DMS79 (cell line): ENCODE data around the gene CRYAB.

ENCODE experiments used
- DNase-seq: peaks from one replicate; lab custom pipeline; 2025; lab: John Stamatoyannopoulos, UW

CRYAB gene, protein sequence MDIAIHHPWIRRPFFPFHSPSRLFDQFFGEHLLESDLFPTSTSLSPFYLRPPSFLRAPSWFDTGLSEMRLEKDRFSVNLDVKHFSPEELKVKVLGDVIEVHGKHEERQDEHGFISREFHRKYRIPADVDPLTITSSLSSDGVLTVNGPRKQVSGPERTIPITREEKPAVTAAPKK

DNA sequence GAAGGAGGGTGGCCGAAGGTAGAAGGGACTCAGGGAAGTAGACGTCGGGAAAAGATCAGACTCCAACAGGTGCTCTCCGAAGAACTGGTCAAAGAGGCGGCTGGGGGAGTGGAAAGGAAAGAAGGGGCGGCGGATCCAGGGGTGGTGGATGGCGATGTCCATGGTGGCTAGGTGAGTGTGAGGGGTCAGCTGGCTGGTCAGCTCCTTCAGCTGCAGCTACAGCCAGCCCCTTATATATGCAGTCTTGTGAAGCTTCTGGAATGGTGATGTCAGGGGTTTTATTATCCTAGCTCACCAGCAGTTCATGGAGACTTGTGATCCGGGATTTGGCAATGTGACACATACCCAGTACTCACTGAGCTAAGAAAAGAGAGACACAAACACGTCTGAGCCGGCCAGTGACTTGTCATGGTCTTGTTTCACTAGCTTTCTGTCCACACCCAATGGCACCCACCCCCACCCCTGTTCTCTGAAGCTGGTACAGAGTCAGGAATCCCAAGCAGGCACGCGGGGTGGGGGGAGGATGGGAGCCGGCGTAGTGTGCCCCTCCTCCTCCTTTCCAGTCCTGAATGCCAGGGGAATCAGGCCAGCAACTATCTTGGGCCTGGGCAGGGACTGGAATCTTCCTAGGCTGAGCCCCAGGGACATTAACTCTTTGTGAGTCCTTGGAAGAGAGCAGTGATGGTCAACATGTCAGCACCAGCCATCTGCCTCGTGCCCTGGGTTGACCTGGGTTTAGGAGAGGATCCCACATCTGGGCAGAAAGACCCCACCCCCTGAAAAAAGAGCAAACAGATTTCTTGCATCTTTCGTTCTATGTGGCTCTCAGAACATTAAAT, at the start of gene CRYAB:
Gene CRYAB, minus strand, starts transcription at position 208 of the 839 bp plus-strand sequence. Its CDS starts 46 bp downstream, at position 162.
- no peak for DNase-seq

DNA sequence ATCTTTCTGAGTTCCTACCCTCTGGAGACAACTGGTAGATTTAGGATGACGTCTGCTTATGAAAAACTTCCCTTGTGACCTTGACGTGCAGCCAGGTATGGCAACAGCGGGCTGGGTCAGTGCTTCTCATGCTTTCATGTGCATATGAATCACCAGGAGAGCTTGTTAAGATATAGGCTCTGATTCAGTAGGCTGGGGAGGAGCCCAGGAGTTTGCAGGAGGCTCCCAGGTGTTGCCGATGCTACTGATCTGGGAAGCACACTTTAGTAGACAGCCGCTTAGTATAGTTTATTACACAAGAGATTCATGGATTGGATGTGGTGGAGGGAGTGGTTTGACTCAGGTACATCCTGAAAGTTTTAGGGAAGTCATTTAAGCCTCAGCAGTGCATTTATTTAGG, 49.3 kb upstream of the CRYAB start:
- no peak for DNase-seq

DNA sequence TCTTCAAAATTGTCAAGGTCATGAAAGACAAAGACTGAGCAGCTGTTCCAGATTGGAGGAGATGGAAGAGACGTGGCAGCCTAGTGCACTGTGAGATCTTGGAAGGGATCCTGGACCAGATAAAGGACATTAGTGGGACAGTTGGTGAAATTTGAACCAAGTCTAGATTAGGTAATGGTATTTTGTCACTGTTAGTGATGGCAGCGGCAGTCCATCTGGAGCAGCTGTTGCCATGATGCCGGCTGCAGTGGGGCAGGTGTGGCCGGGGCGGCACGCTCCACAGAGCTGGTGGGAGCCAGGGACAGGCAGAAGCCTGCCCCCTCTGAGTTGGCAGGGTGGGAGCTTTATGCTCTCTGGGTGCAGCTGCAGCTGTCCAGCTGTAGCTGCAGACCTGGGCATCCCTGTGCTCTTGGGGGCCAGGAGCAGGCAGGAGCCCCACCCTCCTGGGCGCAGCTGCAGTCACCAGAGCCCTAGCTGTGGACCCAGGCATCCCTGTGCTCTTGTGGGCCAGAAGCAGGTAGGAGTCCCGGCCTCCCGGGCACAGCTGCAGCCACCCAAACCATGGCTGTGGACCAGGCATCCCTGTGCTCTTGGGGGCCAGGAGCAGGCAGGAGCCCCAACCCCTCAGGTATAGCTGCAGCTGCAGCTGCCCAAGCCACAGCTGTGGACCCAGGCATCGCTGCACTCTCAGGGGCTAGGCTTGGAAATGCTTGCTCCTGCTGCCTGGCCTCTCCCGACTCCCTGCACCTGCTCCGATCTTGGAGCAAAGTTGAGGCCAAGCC, 46.3 kb upstream of the CRYAB start:
- DNase-seq = no peak

DNA sequence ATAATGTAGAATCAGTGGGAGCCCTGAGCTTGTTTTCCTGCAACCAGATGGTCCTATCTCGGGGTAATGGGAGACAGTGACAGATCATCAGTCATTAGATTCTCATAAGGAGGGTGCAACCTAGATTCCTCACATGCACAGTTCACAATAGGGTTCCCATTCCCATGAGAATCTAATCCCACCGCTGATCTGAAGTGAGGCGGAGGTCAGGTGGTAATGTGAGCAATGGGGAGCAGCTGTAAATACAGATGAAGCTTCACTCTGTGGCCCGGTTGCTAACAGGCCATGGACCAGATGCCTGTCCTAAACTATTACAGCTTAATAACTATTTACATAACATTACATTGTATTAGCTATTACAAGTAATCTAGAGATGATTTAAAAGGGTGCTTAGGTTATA, 42.6 kb upstream of the CRYAB start:
- no peak for DNase-seq

DNA sequence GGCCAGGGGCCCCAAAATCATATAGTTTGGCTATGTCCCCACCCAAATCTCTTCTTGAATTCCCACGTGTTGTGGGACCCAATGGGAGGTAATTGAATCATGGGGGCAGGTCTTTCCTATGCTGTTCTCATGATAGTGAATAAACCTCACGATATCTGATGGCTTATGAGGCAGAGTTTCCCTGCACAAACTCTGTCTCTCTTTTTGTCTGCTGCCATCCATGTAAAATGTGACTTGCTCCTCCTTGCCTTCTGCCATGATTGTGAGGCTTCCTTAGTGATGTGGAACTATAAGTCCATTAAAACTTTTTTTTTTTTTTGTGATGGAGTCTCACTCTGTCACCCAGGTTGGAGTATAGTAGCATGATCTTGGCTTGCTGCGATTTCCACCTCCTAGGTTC, 40.0 kb upstream of the CRYAB start:
- DNase-seq = no peak

DNA sequence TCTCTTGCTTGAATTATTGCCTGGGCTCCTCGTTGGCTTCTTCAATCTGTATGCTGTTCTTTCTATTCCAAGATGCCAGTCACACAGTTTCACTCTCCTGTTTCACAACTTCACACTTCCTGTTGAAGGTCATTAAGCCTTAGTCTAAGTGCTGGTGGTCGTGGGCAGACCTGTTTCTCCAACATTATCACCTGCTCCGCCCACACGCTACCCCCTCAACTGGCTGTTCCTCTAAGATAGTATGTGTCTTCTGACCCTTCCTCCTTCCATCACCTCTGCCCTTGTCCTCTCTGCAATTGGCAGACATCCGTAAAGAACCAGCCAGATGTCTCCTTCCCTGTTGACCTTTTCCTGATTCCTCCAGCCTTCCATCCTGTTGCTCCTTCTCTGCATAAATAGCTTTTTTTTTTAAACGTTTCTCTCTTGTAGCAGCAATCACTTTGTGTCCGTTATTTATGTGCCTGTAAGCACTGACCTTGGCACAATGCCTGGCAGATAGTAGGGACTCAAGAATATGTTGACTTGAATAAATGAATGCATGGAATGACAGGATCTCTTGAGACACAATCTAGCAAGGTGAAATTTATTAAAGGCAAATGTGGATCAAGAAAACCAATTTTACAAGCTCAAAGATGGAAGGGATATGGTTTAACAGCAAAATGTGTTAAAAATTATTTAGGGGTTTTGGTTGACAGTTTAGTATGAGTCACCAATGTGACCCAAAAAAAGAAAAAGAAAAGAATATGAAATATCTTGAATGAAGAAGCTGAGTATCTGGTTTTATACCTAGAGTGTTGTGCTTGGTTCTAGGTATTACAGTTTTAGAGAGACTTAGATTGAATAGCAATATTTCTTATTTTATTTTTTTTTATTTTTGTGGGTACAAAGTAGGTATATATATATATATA, 38.2 kb upstream of the CRYAB start:
- no peak for DNase-seq

DNA sequence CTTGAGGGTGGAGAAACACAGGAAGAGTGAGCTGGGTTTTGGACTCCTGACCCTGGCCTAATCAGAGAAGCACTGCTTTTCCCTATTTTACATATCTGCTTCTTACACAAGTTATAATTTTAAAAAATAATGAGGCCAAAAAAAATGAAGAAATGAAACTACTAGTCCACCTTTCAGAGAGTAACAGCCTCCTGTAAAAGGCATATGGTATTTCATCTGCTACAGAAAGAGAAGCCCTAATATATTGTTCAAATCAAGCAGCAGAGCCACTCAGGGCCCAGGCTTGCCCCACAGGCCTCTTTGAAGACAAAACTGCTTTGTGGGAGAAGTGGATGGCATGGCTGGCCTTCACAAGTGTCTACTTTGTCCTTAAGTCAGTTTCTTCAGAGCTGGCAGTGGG, 35.6 kb upstream of the CRYAB start:
- no peak for DNase-seq

DNA sequence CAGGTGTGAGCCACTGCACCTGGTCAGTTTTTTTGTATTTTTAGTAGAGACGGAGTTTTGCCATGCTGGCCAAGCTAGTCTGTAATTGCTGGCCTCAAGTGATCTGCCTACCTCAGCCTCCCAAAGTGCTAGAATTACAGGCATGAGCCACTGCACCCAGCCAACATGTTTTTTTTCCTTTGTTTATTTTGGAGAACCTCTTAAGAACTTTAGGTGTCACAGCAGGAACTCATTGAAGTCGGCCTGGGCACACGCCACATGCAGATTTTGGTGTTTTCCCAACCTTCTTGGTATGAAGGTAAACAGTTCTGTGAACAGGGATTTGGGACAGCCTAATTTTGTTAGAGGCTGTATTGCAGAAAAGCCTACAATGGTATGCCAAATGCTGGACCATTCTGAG, 34.9 kb upstream of the CRYAB start:
- no peak for DNase-seq

DNA sequence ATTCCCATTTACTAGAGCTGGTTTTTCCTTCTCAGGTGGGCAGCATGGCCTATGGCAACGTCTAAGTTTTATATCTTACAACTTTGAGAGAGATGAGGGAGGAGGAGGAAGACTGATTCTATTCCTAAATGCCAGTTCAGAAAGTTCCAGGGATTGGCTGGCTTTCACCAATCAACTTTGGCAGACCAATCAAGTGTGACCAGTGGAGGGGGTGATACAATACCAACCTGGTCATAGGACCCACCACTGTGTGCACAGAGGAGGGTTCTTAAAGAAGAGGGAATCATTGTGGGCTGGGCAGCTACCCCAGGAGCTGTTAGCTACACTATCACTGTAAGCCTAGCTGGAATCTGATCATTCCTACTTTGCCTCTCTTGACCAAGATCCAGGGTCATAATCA, 33.6 kb upstream of the CRYAB start:
- no peak for DNase-seq

DNA sequence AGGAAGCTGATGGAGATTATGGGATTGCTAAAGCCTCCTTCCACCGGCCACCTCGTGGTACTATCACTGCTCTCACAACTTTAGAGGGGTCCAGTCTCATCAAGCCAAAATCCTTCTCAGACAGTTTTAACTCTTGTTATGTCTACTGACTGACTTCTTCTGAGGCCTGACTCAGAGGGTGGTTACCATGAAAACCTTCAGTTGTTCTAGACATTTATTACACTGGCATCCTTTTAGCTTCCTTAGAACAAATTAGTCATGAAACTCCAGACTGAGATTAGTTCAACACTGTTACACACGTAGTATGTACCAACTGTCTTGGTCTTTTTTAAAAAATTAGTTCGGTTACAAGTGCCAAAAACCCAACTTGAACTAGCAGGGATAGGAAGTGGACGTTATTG, 33.1 kb upstream of the CRYAB start:
- no peak for DNase-seq

DNA sequence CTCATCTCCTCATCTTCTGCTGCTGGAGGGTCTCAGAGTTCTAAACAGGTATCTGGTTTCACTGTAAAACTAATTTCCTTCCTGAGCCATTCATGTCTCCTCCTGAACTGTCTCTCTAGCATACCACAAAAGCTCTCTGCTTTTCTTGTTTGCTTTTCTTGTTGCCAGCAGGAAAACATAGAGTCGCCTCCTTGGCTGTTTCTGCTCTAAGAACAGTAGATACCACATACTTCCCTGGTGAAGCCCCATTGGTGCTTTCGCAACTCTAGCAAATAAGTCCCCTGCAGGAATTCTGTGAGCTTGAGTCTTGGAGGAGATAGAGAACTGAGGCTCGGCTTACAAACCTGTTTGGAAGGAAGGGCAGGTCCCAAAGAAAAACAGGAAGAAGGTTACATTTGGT, 32.6 kb upstream of the CRYAB start:
- no peak for DNase-seq

DNA sequence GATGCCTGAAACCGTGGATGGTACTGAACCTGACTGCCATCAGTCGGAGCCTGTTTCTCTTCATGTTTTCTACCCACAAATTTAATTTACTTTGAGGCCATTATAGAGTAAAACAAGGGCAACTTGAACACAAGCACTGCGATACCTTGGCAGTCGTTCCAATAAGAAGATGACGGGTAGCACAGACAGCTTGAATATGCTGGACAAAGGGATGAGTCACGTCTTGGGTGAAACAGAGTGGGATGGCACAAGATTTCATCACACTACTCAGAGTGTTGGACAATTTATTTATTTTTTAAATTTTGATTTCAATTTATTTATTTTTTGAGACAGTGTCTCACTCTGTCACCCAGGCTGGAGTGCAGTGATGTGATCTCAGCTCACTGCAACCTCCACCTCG, 31.3 kb upstream of the CRYAB start:
- DNase-seq = no peak

DNA sequence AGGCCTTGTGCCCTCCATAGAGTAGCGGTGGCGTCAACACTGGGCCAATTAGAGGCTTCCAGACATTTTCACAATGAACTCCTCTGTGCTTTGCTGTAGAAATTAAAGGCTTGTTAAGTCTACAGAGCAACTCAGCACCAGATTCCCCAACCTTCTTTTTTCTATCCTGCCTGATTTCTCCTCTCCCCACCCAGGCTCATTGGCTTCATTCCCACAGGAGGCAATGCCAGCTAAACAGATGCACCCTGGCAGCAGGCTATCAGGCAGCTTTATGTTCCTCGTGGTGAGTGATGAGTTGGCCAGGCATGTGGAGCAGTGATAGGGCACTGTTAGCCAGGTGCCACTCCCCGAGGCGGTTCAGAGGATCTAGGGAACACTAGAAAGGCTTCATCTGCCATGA, 30.4 kb upstream of the CRYAB start:
- no peak for DNase-seq

DNA sequence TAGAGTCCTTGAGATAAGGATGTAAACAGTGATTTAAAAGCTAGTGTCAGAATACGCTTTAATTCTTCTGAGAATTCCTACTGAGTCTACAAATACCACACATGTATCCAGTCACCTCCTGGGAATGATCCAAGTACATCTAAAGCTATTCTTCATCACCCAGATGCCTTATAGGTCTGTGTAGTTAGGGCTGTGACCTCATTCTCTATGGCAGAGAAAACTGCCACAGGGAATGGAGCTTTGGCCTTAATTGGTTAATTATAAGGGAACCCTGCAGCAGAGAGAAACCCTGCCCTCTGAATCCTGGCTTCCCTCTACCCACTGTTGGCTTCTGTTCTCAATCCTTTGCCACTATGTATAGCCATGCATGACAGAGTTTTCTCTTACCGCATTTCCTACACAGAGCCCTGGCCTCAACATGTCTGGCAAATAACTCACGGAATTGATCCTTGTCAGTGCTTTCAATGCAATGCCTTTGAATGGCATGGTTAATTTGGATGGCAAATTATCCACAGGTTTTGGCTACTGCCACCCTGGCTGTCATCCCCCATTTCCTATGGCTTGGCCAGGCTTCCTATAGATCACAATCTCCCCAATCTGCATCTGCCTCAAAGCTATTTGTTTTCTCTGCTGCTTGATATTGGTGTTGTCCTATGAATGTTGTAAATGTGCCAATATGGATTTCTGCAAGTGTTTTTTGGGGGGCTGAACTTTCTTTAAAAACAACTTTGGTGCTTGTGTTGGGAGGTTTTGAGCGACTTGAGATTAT, 28.4 kb upstream of the CRYAB start:
- no peak for DNase-seq

DNA sequence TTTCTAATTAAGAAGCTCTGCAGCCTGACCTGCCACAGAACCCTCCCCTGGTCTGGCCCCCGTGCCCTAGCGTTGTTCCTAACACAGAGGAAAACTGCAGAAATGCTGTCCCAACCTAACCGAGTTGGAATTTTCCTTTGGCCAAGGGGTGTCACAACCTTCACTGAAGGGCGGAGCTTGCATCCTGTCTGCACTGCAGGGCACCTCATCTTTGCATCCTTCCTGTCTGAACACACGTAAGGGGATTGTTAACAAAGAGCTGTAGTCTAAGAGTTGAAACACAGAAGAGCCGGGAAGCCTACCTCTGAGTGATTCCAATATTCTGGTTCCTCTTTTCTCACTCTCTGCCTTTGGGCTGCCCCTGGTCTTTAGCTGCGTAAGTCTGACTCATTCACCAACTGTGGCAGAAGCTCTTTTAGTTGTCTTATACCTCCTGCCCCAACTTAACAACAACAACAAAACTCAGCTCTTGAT, 27.2 kb upstream of the CRYAB start:
- DNase-seq = no peak

DNA sequence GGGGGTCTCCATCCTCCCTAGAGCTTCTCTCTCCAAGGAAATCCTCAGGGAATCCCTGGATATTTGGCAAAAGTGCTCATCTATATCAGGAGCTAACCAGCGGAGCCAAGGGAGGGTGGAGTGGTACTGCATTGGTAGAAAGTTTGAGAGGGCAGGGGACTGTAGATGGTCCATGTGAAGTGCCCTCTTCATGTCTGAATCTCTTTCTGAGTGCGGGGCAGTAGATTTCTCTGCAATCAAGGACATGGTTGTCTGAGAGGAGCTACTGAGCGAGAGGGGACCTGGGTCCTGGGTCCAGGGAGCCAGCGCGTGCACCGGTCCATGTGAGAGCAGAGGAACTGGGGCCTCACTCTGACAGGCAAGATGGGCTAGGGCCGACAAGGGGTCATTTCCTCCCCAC, 26.3 kb upstream of the CRYAB start:
- DNase-seq = no peak

DNA sequence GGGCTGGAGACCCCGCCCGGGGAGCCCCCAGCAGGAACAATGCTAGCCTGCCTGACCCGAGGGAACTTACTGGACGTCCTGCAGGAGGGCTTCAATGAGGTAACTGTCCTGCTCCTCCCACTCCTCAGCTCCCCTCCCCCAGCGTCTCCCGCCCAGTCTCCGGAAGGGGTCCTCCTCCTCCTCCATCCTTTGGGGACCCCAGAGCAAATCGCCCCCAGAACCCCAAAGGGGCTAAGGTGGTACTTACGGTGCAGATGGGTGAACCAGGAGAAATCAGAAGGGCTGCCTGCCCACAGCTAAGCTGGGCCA, 25.8 kb upstream of the CRYAB start:
- DNase-seq = no peak

DNA sequence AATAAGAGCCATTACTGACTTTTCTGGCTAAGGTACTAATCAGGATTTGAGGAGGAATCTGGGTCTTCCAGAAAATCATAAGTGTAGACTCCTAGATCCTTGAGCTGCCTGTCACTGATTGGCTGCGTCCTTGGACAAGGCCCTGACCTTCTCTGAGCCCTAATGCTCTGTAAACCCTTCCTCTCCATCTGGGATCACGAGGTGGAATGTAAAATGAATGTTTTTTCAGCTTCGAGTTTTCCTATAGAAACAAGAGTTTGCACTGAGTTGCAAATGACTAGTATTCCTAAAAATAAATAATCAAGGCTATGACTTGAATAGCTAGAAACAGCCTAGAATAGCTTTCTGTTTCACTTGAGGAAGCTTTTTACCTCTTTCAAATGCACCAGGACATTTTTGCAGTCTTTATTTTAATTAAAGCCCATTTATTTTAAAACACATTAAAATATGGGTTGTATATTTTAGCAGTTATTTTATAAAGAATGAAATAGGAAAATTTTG, 24.5 kb upstream of the CRYAB start:
- no peak for DNase-seq

DNA sequence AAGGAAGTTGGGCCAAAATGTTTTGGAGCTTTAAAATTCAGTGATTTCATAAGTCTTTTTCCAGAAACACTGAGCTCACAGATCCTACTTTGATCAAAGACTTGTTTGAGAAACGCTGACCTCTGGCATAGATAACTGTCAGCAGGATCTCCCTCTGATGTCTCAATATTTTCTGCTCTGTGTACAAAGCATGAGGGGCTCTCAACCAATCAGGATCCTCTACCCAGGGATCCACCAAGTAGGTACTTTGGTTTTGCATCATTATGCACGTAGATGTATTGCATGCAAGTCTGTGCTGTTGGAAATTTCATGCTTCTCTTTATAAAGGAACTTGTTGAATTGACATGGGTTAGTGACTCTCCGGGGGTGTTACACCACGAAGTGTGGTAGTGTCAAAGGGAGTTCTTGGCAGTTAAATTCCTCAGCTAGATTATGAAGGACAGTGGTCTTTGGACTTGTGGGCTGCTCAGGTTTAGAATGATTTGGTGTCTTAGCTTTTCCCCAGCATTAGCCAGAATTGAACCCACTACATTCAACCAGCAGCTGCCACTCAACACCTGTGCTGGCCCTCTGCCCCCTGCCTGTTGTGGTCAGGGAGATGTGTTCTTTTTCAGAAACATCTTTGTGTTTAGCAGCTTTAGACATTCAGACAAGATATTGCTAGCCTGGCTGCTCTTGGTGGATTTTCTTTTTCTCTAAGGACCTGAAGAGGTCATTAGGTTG, 23.9 kb upstream of the CRYAB start:
- DNase-seq = no peak

DNA sequence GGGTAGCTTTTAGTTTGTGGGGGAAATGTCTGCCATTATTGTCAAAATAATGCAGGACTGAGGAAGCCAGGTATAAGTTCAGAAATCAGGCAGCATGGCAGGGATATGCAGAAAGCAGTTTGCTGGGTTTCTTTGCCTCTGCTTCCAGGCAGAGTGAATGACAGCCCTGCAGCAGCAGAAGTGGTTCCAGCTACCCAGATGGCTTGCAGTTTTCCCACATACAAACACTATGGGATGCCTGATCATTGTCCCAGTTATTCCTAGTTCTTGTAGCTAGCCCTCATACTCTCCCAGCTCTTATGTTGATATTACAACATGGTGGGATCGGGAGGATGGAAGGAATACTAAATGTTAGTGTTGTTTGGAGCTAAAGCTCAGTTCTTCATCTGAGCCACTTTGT, 22.7 kb upstream of the CRYAB start:
- no peak for DNase-seq
